H9 (cell line): ENCODE results near the gene ATP8A2. TPM values are rescaled to one million over a fixed set of nuclear protein-coding genes. Genes with fewer than 3 reads are reported as not detected.

ENCODE experiments used
- DNase-seq: peaks from one replicate; pipeline ENCODE4 v3.0.0-alpha.2; 2017
- H2AFZ ChIP-seq: one replicate; pipeline ENCODE4 v1.6.1; 2013; ENCODE audit warnings: mild to moderate bottlenecking, low read length, control low read depth, moderate library complexity
- H2AK5ac ChIP-seq: 2 replicates; pipeline ENCODE4 v1.6.1; 2013; ENCODE audit warnings: low read length, control low read depth, mixed read lengths; ENCODE audit not compliant: insufficient read length
- H2BK120ac ChIP-seq: one replicate; pipeline ENCODE4 v1.6.1; 2013; ENCODE audit warnings: low read depth, mild to moderate bottlenecking, low read length, control low read depth, inconsistent platforms; ENCODE audit not compliant: poor library complexity, severe bottlenecking
- H2BK12ac ChIP-seq: 2 replicates; pipeline ENCODE4 v1.6.1; 2013; ENCODE audit warnings: low read length, control low read depth, mixed read lengths, low read depth; ENCODE audit not compliant: insufficient read length
- H2BK15ac ChIP-seq: 2 replicates; pipeline ENCODE4 v1.6.1; 2013; ENCODE audit warnings: low read depth, low read length, control low read depth
- H2BK20ac ChIP-seq: one replicate; pipeline ENCODE4 v1.6.1; 2013; ENCODE audit warnings: low read depth, mild to moderate bottlenecking, low read length, control low read depth, inconsistent platforms; ENCODE audit not compliant: poor library complexity, severe bottlenecking
- H2BK5ac ChIP-seq: 2 replicates; pipeline ENCODE4 v1.6.1; 2013; ENCODE audit warnings: low read length, control low read depth, mixed read lengths; ENCODE audit not compliant: insufficient read length
- H3K14ac ChIP-seq: 2 replicates; pipeline ENCODE4 v1.6.1; 2013; ENCODE audit warnings: low read length, control low read depth; ENCODE audit not compliant: insufficient read depth
- H3K18ac ChIP-seq: 2 replicates; pipeline ENCODE4 v1.6.1; 2013; ENCODE audit warnings: low read depth, mild to moderate bottlenecking, mixed read lengths, low read length, control low read depth; ENCODE audit not compliant: insufficient read length
- H3K23ac ChIP-seq: 2 replicates; pipeline ENCODE4 v1.6.1; 2013; ENCODE audit warnings: low read length, control low read depth, mixed read lengths, low read depth; ENCODE audit not compliant: insufficient read length
- H3K23me2 ChIP-seq: 2 replicates; pipeline ENCODE4 v1.6.1; 2013; ENCODE audit warnings: low read depth, mild to moderate bottlenecking, mixed read lengths, low read length, control low read depth; ENCODE audit not compliant: insufficient read length, poor library complexity, severe bottlenecking
- H3K27ac ChIP-seq: 2 replicates; pipeline ENCODE4 v1.5.1; 2013; ENCODE audit warnings: low read length, control low read depth, mixed read lengths, low read depth; ENCODE audit not compliant: insufficient read length
- H3K27me3 ChIP-seq: 2 replicates; pipeline ENCODE4 v1.6.1; 2013; ENCODE audit warnings: low read length, control low read depth, inconsistent platforms; ENCODE audit not compliant: insufficient read depth
- H3K4ac ChIP-seq: 2 replicates; pipeline ENCODE4 v1.6.1; 2013; ENCODE audit warnings: low read depth, mild to moderate bottlenecking, control low read depth, inconsistent platforms, low read length, moderate library complexity
- H3K4me1 ChIP-seq: 2 replicates; pipeline ENCODE4 v1.6.1; 2013; ENCODE audit warnings: low read length, control low read depth, inconsistent platforms; ENCODE audit not compliant: insufficient read depth
- H3K4me2 ChIP-seq: 2 replicates; pipeline ENCODE4 v1.6.1; 2013; ENCODE audit warnings: low read length, control low read depth, mixed read lengths; ENCODE audit not compliant: insufficient read length, insufficient read depth
- H3K56ac ChIP-seq: 2 replicates; pipeline ENCODE4 v1.6.1; 2013; ENCODE audit warnings: low read depth, mild to moderate bottlenecking, mixed read lengths, low read length, control low read depth; ENCODE audit not compliant: insufficient read length
- H3K79me1 ChIP-seq: 2 replicates; pipeline ENCODE4 v1.6.1; 2013; ENCODE audit warnings: low read depth, mild to moderate bottlenecking, moderate library complexity, low read length, control low read depth, inconsistent platforms; ENCODE audit not compliant: insufficient read depth, poor library complexity, severe bottlenecking
- H3K79me2 ChIP-seq: 2 replicates; pipeline ENCODE4 v1.6.1; 2013; ENCODE audit warnings: low read length, control low read depth, inconsistent platforms; ENCODE audit not compliant: insufficient read depth
- H3K9ac ChIP-seq: 2 replicates; pipeline ENCODE4 v1.6.1; 2013; ENCODE audit warnings: low read length, control low read depth, mixed read lengths; ENCODE audit not compliant: insufficient read length; ENCODE audit errors: extremely low read depth
- H3K9me3 ChIP-seq: one replicate; pipeline ENCODE4 v1.6.1; 2013; ENCODE audit warnings: low read depth, low read length, inconsistent platforms; ENCODE audit not compliant: control insufficient read depth
- H3T11ph ChIP-seq: one replicate; pipeline ENCODE4 v1.6.1; 2013; ENCODE audit warnings: mild to moderate bottlenecking, low read length, control low read depth, inconsistent platforms
- H4K20me1 ChIP-seq: one replicate; pipeline ENCODE4 v1.6.1; 2013; ENCODE audit not compliant: control insufficient read depth, insufficient read length, insufficient read depth
- H4K5ac ChIP-seq: 2 replicates; pipeline ENCODE4 v1.6.1; 2013; ENCODE audit warnings: low read depth, mild to moderate bottlenecking, mixed read lengths, low read length, control low read depth; ENCODE audit not compliant: insufficient read length
- H4K8ac ChIP-seq: replicated peaks from 2 replicates; pipeline ENCODE4 v1.6.1; 2013; ENCODE audit warnings: low read length, control low read depth, mixed read lengths, low read depth; ENCODE audit not compliant: insufficient read length
- H4K91ac ChIP-seq: 2 replicates; pipeline ENCODE4 v1.6.1; 2013; ENCODE audit warnings: low read depth, mild to moderate bottlenecking, moderate library complexity, mixed read lengths, low read length, control low read depth; ENCODE audit not compliant: insufficient read length
- H3K27ac Mint-ChIP-seq, 3 experiments: 2 replicates in 2 of 3; 3 replicates in 1 of 3; pipeline ENCODE4 v1.8.0; 2020 to 2021; ENCODE audit warnings: mixed read lengths in 3 of 3, mild to moderate bottlenecking in 1 of 3, moderate library complexity in 1 of 3
- H3K27me3 Mint-ChIP-seq: 2 replicates; pipeline ENCODE4 v1.8.0; 2021; ENCODE audit warnings: low read depth, mild to moderate bottlenecking, moderate library complexity, mixed read lengths
- H3K36me3 Mint-ChIP-seq, 3 experiments: 2 replicates in 2 of 3; 3 replicates in 1 of 3; pipeline ENCODE4 v1.8.0; 2020 to 2021; ENCODE audit warnings: low read depth in 3 of 3, mixed read lengths in 3 of 3; ENCODE audit not compliant: insufficient read depth in 1 of 3
- H3K4me1 Mint-ChIP-seq, 2 experiments: 2 replicates each; pipeline ENCODE4 v1.8.0; 2020; ENCODE audit warnings: mixed read lengths in 2 of 2
- H3K4me3 Mint-ChIP-seq, 2 experiments: 2 replicates in 1 of 2; 3 replicates in 1 of 2; pipeline ENCODE4 v1.8.0; 2020 to 2021; ENCODE audit warnings: mild to moderate bottlenecking in 2 of 2, mixed read lengths in 2 of 2, moderate library complexity in 1 of 2
- H3K9me3 Mint-ChIP-seq, 2 experiments: 2 replicates in 1 of 2; 3 replicates in 1 of 2; pipeline ENCODE4 v1.8.0; 2020; ENCODE audit warnings: mild to moderate bottlenecking in 2 of 2, mixed read lengths in 2 of 2, moderate library complexity in 1 of 2
- WGBS: extraction: QIAGEN DNeasy Blood & Tissue Kit; methylation state at CpG from one replicate; pipeline ENCODE4 v1.1.7; 2013; ENCODE audit warnings: missing lambda C conversion rate, low lambda C conversion rate, mixed read lengths; ENCODE audit not compliant: insufficient read length; ENCODE audit errors: extremely low coverage; 5-methylcytosine and 5-hydroxymethylcytosine counted together
- total RNA-seq: library from RNA; stranded (reverse); gene quantifications from 2 replicates; pipeline ENCODE4 v1.2.1, GENCODE V29; 2021
- TF ChIP-seq, protein P1 (sequence below): fragments of 200-600 bp; sonication (generic); conservative IDR thresholded peaks from 3 replicates; pipeline ENCODE4 v1.8.0; 2021; ENCODE audit warnings: antibody characterized with exemption, mild to moderate bottlenecking

Gene ATP8A2
- total RNA-seq, 1 experiment from 2014 or later = 18.2 TPM

- Mint-ChIP-seq H3K36me3 (no peaks in the 10 kb centered on the region; a peak in 1 of 7 replicates), H3K9me3 (no peaks in the 10 kb centered on the region), H3K4me1 (peaks cover 21 to 28% of the 10 kb centered on the region in 2 experiments), H3K4me3 (no peak overlapping the region), H3K27ac (no peak overlapping the region; a peak in 1 of 7 replicates), H3K27me3 (no peaks in the 10 kb centered on the region; the same call in 1 of the 2 replicates)
- Histone ChIP-seq H4K5ac (no peak overlapping the region), H3K79me2 (no peaks in the 10 kb centered on the region), H3K79me1 (no peaks in the 10 kb centered on the region), H3K18ac (no peak overlapping the region), H3K27ac (no peak overlapping the region), H2BK15ac (no peak overlapping the region), H2BK5ac (no peak overlapping the region), H3K4me1 (no peaks in the 10 kb centered on the region), H3K23ac (no peak overlapping the region), H2BK120ac (no peak overlapping the region), H3K9ac (no peak overlapping the region), H3K4me2 (no peak overlapping the region), H3K23me2 (no peaks in the 10 kb centered on the region), H2BK20ac (no peak overlapping the region), H2BK12ac (no peak overlapping the region), H3K4ac (no peak overlapping the region), H3K9me3 (no peaks in the 10 kb centered on the region), H3K14ac (no peak overlapping the region), H3T11ph (no peak overlapping the region), H3K27me3 (no peaks in the 10 kb centered on the region), H4K91ac (no peak overlapping the region), H4K8ac (no peak overlapping the region), H3K56ac (no peak overlapping the region), H4K20me1 (no peaks in the 10 kb centered on the region), H2AFZ (no peak overlapping the region), H2AK5ac (no peak overlapping the region)
- no CpG with 5 or more reads among the region's 4 CpGs for WGBS
- DNase-seq = no peak
- TF ChIP-seq, protein P1, sequence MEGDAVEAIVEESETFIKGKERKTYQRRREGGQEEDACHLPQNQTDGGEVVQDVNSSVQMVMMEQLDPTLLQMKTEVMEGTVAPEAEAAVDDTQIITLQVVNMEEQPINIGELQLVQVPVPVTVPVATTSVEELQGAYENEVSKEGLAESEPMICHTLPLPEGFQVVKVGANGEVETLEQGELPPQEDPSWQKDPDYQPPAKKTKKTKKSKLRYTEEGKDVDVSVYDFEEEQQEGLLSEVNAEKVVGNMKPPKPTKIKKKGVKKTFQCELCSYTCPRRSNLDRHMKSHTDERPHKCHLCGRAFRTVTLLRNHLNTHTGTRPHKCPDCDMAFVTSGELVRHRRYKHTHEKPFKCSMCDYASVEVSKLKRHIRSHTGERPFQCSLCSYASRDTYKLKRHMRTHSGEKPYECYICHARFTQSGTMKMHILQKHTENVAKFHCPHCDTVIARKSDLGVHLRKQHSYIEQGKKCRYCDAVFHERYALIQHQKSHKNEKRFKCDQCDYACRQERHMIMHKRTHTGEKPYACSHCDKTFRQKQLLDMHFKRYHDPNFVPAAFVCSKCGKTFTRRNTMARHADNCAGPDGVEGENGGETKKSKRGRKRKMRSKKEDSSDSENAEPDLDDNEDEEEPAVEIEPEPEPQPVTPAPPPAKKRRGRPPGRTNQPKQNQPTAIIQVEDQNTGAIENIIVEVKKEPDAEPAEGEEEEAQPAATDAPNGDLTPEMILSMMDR = no peak
Measured at GRCh38 chr13:25963674-25964073, 591.9 kb downstream of the ATP8A2 start.
